ENCODE data around the gene STAT5A. TPM values are rescaled to one million over a fixed set of nuclear protein-coding genes. Genes with fewer than 3 reads are reported as not detected.

STAT5A gene
- total and polyA plus RNA-seq, 9 of the 15 experiments (the other 6 are each of a cell fraction or from before 2014, with no cell fraction given) = 79.9 to 415 (median 196) TPM

GRCh38 chr17:42248351-42249179 lies 39.7 kb upstream of the STAT5A start:
- peaks cover 29% of the 10 kb centered on the region; the same call in 2 of the 3 replicates for H3K36me3 ChIP-seq (ENCODE audit: control insufficient read depth, insufficient read depth, low read length)
- no peak for FAIRE-seq
- ChIA-PET CTCF (ENCODE audit: low intra/inter-chr PET ratio) (no interaction called here), POLR2A (interaction anchor here (0.6 to 2.2 kb wide), 5 partner anchors 9 to 63 kb away, joined by 3 to 8 read pairs (median 3); no protein-coding TSS in a partner anchor)
- no peak overlapping the region for H2AFZ ChIP-seq (ENCODE audit: low read depth, low read length)
- peak overlapping the region; percentile 40; the same call in 1 of the 3 replicates for H3K27ac ChIP-seq (ENCODE audit: extremely low read depth, low read depth, low read length)
- in situ Hi-C loops (cut with MboI) = no loop called here
- H3K9me3 ChIP-seq (replicated peaks; ENCODE audit: control insufficient read depth, insufficient read depth, low read depth, low read length) = no peaks in the 10 kb centered on the region
- H3K27me3 ChIP-seq (ENCODE audit: control insufficient read depth in 2 of 2, insufficient read depth in 2 of 2, low read length in 2 of 2) = no peaks in the 10 kb centered on the region
- H3K9me1 ChIP-seq (ENCODE audit: control insufficient read depth, insufficient read depth, low read length) = no peaks in the 10 kb centered on the region
- TF ChIP-seq ZNF398 (CRISPR knock-in tag; IDR thresholded peaks at IDR 0.05) = no peak
- TF ChIP-seq HINFP (tag; conservative IDR thresholded peaks at IDR 0.05; ENCODE audit: low read depth) = 0 out of 2 replicates have a peak, but pooled peaks have one; percentile 57
- TF ChIP-seq USF1 (CRISPR knock-in tag; IDR thresholded peaks at IDR 0.05) = peak; percentile 48; the same call in 1 of the 2 replicates
- no peak overlapping the region for H3K4me3 ChIP-seq
- intact Hi-C loops (cut with micrococcal nuclease) = no loop called here
- peaks cover 8 to 23% of the 10 kb centered on the region in 2 experiments for H3K4me1 ChIP-seq (replicated peaks in 1 of 2; ENCODE audit: control insufficient read depth in 2 of 2, insufficient read depth in 2 of 2, low read length in 2 of 2)
- ATAC-seq = peak; percentile 36
- H3K79me2 ChIP-seq (ENCODE audit: control insufficient read depth, insufficient read depth, low read length) = peaks cover 94% of the 10 kb centered on the region
- WGBS (ENCODE audit: insufficient coverage, low coverage, missing lambda C conversion rate) = 83% methylated on average over 13 of the region's 13 CpGs
- no peak for DNase-seq (ENCODE audit: extremely low read depth in 1 of 4, low spot score in 3 of 4)
- BruUV-seq (replicated peaks) = no TSS peak
- H3K4me2 ChIP-seq (ENCODE audit: insufficient read depth, low read length) = no peak overlapping the region
- H4K20me1 ChIP-seq (replicated peaks; ENCODE audit: control insufficient read depth, insufficient read depth, low read length) = no peaks in the 10 kb centered on the region; the same call in 1 of the 2 replicates
- H3K9ac ChIP-seq (ENCODE audit: insufficient read depth in 1 of 2, low read depth in 2 of 2, low read length in 2 of 2) = no peak overlapping the region

All from K562 (cell line).